ENCODE measurements around the gene WASF3.

- TF ChIP-seq SNRNP70 (IDR thresholded peaks at IDR 0.05; ENCODE audit: low read depth, low read length) = no peak
- no peak for TF ChIP-seq CEBPB (IDR thresholded peaks at IDR 0.05; ENCODE audit: borderline replicate concordance, low read depth, low read length)
- TF ChIP-seq PRDM15 (CRISPR knock-in tag; IDR thresholded peaks at IDR 0.05) = no peak
- TF ChIP-seq ZBTB42 (CRISPR knock-in tag; IDR thresholded peaks at IDR 0.05) = no peak
- no peak for TF ChIP-seq SETDB1 (CRISPR knock-in tag; IDR thresholded peaks at IDR 0.05; ENCODE audit: borderline replicate concordance)
- no peak for TF ChIP-seq HDAC6 (IDR thresholded peaks at IDR 0.05; ENCODE audit: low read depth, low read length)
- no peak for TF ChIP-seq PLSCR1 (CRISPR knock-in tag; IDR thresholded peaks at IDR 0.05; ENCODE audit: borderline replicate concordance)
- TF ChIP-seq CTCF (CRISPR knock-in tag; IDR thresholded peaks at IDR 0.05) = no peak
- no peak for TF ChIP-seq ZNF18 (CRISPR knock-in tag; IDR thresholded peaks at IDR 0.05; ENCODE audit: insufficient replicate concordance)
- no peak for TF ChIP-seq REST (IDR thresholded peaks at IDR 0.05; ENCODE audit: borderline replicate concordance in 1 of 2, low read depth in 1 of 2, low read length in 2 of 2)
- TF ChIP-seq HDAC2 (CRISPR knock-in tag; IDR thresholded peaks at IDR 0.05) = no peak
- TF ChIP-seq ZKSCAN5 (CRISPR knock-in tag; IDR thresholded peaks at IDR 0.05) = no peak
- no peak for TF ChIP-seq RNF2 (conservative IDR thresholded peaks at IDR 0.05; ENCODE audit: low read depth)
These were observed 122.1 kb downstream of the WASF3 start for GRCh38 chr13:26679411-26680122.

All from HepG2 (cell line).